Neural progenitor cell (in vitro differentiated cells): ENCODE measurements around the gene HSPG2.

Experiments used
- EZH2phosphoT487 ChIP-seq: fragments of 200-600 bp; sonication (generic); IDR thresholded peaks from 2 replicates; pipeline ENCODE4 v1.6.1; 2017; ENCODE audit warnings: antibody characterized with exemption
- TF ChIP-seq, protein P1 (sequence below): fragments of 200-600 bp; sonication (generic); IDR thresholded peaks from 2 replicates; pipeline ENCODE4 v1.5.1; 2017; ENCODE audit warnings: antibody characterized with exemption, mild to moderate bottlenecking

DNA sequence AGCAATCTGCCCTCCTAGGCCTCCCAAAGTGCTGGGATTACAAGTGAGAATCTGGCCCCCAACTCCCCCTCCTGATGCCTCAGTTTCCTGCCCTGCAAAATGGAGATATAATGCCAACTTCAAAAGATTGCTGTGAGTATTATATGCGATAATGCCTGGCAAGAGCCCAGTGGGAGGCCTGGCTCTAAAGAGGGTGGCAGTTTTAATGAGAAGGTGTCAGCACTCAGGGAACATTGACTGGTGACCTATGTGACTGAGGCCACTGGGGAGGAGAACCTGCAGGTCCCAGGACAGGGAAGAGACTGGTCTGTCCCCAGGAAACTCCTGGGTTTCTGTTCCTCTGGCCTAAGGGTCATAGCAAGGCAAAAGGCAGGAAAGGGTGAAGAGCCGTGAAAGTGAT is 11.0 kb downstream of the HSPG2 start:
- TF ChIP-seq, protein P1, sequence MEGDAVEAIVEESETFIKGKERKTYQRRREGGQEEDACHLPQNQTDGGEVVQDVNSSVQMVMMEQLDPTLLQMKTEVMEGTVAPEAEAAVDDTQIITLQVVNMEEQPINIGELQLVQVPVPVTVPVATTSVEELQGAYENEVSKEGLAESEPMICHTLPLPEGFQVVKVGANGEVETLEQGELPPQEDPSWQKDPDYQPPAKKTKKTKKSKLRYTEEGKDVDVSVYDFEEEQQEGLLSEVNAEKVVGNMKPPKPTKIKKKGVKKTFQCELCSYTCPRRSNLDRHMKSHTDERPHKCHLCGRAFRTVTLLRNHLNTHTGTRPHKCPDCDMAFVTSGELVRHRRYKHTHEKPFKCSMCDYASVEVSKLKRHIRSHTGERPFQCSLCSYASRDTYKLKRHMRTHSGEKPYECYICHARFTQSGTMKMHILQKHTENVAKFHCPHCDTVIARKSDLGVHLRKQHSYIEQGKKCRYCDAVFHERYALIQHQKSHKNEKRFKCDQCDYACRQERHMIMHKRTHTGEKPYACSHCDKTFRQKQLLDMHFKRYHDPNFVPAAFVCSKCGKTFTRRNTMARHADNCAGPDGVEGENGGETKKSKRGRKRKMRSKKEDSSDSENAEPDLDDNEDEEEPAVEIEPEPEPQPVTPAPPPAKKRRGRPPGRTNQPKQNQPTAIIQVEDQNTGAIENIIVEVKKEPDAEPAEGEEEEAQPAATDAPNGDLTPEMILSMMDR = no peak
- TF ChIP-seq EZH2phosphoT487 = no peak
